Effector memory CD4-positive, alpha-beta T cell (primary cell): ENCODE results near the gene PACS1.

Experiments used
- DNase-seq, 3 donors: peaks; one replicate each; pipeline ENCODE4 v3.0.0-alpha.2; 2020
- H3K27ac ChIP-seq: 2 replicates; pipeline ENCODE4 v1.7.0; 2013; ENCODE audit warnings: mild to moderate bottlenecking, low read length, moderate library complexity; ENCODE audit not compliant: insufficient read depth, poor library complexity, severe bottlenecking
- H3K27me3 ChIP-seq: replicated peaks from 2 replicates; pipeline ENCODE4 v1.7.0; 2013; ENCODE audit warnings: mild to moderate bottlenecking, low read length; ENCODE audit not compliant: insufficient read depth, control insufficient read depth, poor library complexity, severe bottlenecking
- H3K36me3 ChIP-seq: 2 replicates; pipeline ENCODE4 v1.7.0; 2013; ENCODE audit warnings: mild to moderate bottlenecking, low read length, moderate library complexity; ENCODE audit not compliant: control insufficient read depth, insufficient read depth
- H3K4me1 ChIP-seq: 2 replicates; pipeline ENCODE4 v1.7.0; 2013; ENCODE audit warnings: low read length, mild to moderate bottlenecking; ENCODE audit not compliant: control insufficient read depth, insufficient read depth, poor library complexity, severe bottlenecking
- H3K4me3 ChIP-seq: 2 replicates; pipeline ENCODE4 v1.7.0; 2013; ENCODE audit warnings: low read length, low read depth, mild to moderate bottlenecking; ENCODE audit not compliant: insufficient read depth, poor library complexity, severe bottlenecking
- H3K9me3 ChIP-seq: 2 replicates; pipeline ENCODE4 v1.7.0; 2013; ENCODE audit warnings: mild to moderate bottlenecking, low read length, moderate library complexity; ENCODE audit not compliant: control insufficient read depth

PACS1 gene

DNA sequence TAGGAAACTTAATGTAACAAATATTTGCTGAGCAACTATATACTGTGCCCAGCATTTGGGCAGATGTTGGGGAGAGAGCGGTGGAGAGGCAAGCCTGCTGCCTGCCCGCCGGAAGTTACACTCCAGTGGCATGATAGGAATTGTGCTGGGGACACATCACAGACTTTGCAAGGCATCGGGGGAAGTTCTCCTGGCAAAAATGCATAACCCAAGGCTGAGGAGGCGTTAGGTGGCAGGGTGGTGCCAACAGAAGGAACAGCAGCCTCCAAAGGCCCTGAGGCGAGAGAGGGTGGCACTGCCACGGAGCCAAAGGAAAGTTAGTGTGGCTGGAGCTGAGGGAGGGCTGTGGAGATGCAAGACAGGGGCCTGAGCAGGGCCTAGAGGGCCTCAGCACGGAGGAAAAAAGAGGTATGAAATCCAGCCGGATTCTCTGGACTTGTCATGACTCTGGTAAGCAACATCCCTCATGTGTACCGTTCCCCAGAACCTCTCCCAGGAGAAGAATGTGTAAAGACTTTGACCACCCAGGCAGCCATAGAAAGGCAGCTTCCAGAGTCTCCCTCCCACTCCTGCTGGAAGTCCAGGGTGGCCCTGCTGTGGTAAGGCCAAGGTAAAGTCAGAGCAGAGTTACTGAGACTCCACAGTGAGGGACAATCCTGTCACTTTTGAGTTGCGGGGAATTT, 122.2 kb downstream of the PACS1 start:
- H3K36me3 ChIP-seq = peaks cover 39% of the 10 kb centered on the region
- H3K9me3 ChIP-seq = no peaks in the 10 kb centered on the region
- no peaks in the 10 kb centered on the region for H3K27me3 ChIP-seq
- no peak overlapping the region for H3K27ac ChIP-seq
- H3K4me3 ChIP-seq = no peak overlapping the region
- DNase-seq = no peak
- no peaks in the 10 kb centered on the region for H3K4me1 ChIP-seq

DNA sequence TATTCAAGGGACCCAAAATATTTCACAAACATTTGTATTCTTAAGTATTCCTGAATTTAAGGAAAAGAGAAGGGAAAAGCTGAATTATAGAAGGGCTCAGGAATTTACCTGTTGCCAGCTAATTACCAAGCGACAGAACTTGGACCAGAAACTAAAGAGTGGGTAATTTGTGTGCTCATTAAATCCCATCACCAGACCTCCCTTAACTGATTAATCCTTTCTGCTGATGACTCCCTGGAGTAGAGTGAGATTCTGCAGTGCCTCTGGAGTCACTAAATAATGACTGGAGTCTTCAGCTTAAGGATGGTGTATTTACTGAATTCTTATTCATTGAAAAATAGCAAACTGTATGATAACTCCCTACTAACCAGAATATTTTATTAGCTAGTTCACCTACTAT, 124.3 kb downstream of the PACS1 start:
- H3K9me3 ChIP-seq = no peaks in the 10 kb centered on the region
- H3K36me3 ChIP-seq = peaks cover 47% of the 10 kb centered on the region

DNA sequence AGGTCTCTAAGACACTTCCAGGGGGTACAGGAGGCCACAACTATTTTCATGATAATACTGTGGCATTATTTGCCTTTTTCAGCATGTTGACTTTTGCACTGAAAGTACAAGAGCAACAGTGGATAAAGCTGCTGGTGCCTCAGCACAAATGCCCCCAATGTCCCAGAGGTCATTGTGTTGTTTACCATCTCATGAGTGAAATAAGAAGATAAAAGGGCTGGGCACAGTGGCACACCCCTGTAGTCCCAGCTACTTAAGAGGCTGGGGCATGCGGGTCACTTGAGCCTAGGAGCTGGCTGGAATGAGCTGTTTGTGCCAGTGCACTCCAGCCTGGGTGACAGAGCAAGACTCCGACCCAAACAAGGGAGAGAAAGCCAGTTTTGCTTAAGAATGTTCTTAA, 125.8 kb downstream of the PACS1 start:
- no peaks in the 10 kb centered on the region for H3K4me1 ChIP-seq
- no peak for DNase-seq
- no peaks in the 10 kb centered on the region for H3K27me3 ChIP-seq
- H3K36me3 ChIP-seq = peaks cover 47% of the 10 kb centered on the region
- H3K9me3 ChIP-seq = no peaks in the 10 kb centered on the region
- no peak overlapping the region for H3K27ac ChIP-seq
- no peak overlapping the region for H3K4me3 ChIP-seq

More for the DNA sequence above, 124.3 kb downstream of the PACS1 start:
- Histone ChIP-seq H3K4me3 (no peak overlapping the region), H3K4me1 (no peaks in the 10 kb centered on the region), H3K27ac (no peak overlapping the region), H3K27me3 (no peaks in the 10 kb centered on the region)
- DNase-seq = no peak

DNA sequence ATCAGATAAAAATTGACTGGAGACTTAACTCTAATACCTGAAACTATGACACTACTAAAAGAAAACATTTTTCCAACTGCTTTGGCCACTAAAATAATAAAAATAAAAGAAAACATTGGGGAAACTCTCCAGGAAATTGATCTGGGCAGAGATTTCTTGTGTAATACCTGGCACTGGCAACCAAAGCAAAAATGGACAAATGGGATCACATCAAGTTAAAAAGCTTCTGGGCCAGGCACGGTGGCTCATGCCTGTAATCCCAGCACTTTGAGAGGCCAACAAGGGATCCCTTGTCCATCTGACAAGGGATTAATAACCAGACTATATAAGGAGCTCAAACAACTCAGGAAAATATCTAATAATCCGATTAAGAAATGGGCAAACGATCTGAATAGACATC, 133.8 kb downstream of the PACS1 start:
- H3K4me3 ChIP-seq = no peak overlapping the region

DNA sequence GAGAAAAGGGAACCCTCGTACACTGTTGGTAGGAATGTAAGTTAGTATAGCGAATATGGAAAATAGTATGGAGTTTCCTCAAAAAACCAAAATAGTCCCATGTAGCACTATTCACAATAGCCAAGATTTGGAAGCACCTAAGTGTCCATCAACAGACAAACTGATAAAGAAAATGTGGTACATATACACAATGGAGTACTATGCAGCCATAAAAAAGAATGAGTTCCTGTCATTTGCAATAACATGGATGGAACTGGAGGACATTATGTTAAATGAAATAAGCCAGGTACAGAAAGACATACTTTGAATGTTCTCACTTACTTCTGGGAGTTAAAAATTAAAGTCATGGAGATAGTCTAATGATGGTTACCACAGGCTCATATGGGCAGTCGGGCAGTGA, 134.3 kb downstream of the PACS1 start:
- H3K27ac ChIP-seq = no peak overlapping the region
- H3K4me1 ChIP-seq = no peaks in the 10 kb centered on the region
- no peaks in the 10 kb centered on the region for H3K27me3 ChIP-seq
- DNase-seq = no peak
- H3K4me3 ChIP-seq = no peak overlapping the region
- peaks cover 4% of the 10 kb centered on the region for H3K36me3 ChIP-seq
- H3K9me3 ChIP-seq = no peaks in the 10 kb centered on the region

More for the DNA sequence above, 133.8 kb downstream of the PACS1 start:
- Histone ChIP-seq H3K27ac (no peak overlapping the region), H3K36me3 (peaks cover 4% of the 10 kb centered on the region), H3K4me1 (no peaks in the 10 kb centered on the region), H3K27me3 (no peaks in the 10 kb centered on the region), H3K9me3 (no peaks in the 10 kb centered on the region)
- no peak for DNase-seq

DNA sequence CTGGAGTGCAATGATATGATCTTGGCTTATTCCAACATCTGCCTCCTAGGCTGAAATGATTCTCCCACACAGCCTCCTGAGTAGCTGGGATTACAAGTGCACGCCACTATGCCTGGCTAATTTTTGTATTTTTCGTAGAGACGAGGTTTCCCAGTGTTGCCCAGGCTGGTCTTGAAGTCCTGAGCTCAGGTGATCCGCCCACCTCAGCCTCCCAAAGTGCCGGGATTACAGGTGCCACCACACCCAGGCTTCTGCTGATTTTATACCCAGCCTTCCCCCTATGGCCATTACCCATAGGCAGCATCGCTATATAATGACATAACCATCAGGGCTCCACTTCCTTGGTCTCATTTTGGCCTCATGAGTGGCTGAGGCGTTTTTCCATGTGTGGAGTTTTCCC, 137.7 kb downstream of the PACS1 start:
- H3K9me3 ChIP-seq = no peaks in the 10 kb centered on the region
- H3K4me3 ChIP-seq = no peak overlapping the region
- no peaks in the 10 kb centered on the region for H3K4me1 ChIP-seq
- no peak overlapping the region for H3K27ac ChIP-seq
- H3K36me3 ChIP-seq = peaks cover 20% of the 10 kb centered on the region
- H3K27me3 ChIP-seq = no peaks in the 10 kb centered on the region
- no peak for DNase-seq

DNA sequence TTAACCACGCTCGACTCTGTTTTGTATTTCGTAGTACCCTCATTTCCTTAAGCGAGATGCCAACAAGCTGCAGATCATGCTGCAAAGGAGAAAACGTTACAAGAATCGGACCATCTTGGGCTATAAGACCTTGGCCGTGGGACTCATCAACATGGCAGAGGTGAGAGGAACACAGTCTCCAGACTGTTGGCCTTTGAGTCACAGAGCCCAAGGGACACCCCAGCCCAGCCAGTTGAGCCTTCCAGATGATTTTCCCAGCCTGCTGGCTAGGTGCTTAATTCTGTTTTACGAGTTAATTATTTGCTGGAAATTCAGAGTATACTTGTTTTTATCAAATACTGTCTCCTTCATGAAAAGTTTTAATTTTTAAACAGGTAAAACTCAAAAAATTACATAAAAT, 141.0 kb downstream of the PACS1 start:
- H3K27me3 ChIP-seq = no peaks in the 10 kb centered on the region
- DNase-seq = no peak
- H3K4me3 ChIP-seq = no peak overlapping the region
- no peaks in the 10 kb centered on the region for H3K9me3 ChIP-seq
- no peak overlapping the region for H3K27ac ChIP-seq
- H3K4me1 ChIP-seq = no peaks in the 10 kb centered on the region
- H3K36me3 ChIP-seq = peaks cover 30% of the 10 kb centered on the region

DNA sequence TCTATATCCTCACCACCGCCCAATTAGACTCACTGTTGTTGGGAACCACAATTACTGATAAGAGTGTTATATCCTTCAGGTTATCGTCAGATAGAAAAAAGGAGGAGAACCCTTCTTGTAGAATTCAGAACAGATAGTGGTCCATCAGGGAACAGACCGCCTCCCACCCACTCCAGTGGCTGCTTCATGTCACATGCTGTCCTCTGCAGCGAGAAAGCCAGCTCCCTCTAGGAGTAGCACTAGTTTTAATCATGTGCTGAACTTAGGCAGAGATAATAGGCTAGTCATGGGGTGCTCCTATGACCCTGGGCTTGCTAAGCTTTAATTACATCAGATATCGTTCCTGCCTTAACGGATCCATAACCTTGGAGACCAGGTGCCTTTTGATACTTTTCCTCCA, 146.8 kb downstream of the PACS1 start:
- Histone ChIP-seq H3K27ac (no peak overlapping the region), H3K9me3 (no peaks in the 10 kb centered on the region), H3K4me3 (no peak overlapping the region), H3K4me1 (no peaks in the 10 kb centered on the region), H3K36me3 (peaks cover 62% of the 10 kb centered on the region), H3K27me3 (no peaks in the 10 kb centered on the region)
- DNase-seq = no peak

DNA sequence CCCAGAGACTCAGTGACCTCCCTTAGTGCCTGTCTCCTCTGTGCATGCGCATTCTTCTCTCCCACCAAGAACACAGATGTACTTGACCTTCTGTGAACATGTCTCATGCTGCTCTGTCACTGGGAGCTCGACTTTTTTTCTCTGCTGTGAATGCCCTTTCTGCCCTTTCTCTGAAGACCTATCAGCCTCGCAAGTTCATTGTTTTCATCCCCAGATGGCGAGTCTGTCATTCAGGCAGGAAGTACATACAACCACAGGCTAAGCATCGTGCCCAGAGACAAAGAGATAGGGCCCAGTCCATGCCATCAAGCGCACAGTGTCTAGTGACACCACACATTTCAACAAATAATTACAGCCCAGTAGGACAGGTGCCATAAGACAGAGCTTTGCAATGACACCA, 148.0 kb downstream of the PACS1 start:
- no peak for DNase-seq
- H3K4me1 ChIP-seq = peaks cover 4% of the 10 kb centered on the region
- peaks cover 60% of the 10 kb centered on the region for H3K36me3 ChIP-seq
- H3K27ac ChIP-seq = peak overlapping the region; percentile 23
- H3K27me3 ChIP-seq = no peaks in the 10 kb centered on the region
- no peak overlapping the region for H3K4me3 ChIP-seq
- H3K9me3 ChIP-seq = no peaks in the 10 kb centered on the region

DNA sequence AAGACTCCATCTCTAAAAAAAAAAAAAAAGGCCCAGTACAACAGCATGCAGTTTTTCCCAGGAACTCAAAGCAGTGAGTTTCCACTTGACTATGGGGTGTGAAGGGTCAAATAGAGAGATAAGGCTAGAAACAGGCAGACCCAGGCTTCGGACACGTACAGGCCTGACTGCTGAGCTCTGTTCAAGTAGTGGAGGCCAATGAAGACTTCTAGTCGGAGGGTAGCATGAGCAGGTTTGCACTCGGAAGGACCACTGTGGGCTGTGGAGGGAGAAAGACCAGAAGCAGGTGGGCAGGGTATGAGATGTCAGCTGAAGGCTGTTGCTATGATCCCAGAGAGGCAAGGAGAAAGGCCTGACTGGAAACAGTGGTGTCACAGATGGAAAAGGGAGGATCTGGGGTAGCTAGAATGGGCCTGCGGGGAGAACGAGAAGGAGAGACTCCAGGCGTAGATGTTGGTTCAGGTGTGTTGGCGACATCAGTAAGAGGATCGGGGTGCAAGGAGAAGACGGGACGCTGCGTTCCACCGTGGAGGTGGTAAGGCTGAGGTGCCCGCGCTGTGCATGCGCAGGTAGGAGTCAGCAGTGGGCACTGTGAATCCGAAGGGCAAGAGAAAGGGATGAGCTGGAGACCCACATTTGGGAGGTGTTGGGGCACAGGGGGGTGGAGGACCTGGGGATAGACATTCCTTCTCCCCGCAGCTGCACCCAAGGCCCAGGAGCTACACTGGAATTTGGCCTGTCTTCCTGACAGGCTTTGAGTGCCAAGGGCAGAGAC, 149.0 kb downstream of the PACS1 start:
- Histone ChIP-seq H3K4me3 (no peak overlapping the region), H3K4me1 (peaks cover 4% of the 10 kb centered on the region), H3K27me3 (no peaks in the 10 kb centered on the region), H3K9me3 (no peaks in the 10 kb centered on the region), H3K27ac (no peak overlapping the region), H3K36me3 (peaks cover 55% of the 10 kb centered on the region)
- DNase-seq = no peak
